ENCODE measurements around the gene KCNJ12. TPM values are rescaled to one million over a fixed set of nuclear protein-coding genes. Genes with fewer than 3 reads are reported as not detected.

Gene KCNJ12
- total RNA-seq, 2 donors from 2014 or later: 0.52 to 0.99 TPM

DNA sequence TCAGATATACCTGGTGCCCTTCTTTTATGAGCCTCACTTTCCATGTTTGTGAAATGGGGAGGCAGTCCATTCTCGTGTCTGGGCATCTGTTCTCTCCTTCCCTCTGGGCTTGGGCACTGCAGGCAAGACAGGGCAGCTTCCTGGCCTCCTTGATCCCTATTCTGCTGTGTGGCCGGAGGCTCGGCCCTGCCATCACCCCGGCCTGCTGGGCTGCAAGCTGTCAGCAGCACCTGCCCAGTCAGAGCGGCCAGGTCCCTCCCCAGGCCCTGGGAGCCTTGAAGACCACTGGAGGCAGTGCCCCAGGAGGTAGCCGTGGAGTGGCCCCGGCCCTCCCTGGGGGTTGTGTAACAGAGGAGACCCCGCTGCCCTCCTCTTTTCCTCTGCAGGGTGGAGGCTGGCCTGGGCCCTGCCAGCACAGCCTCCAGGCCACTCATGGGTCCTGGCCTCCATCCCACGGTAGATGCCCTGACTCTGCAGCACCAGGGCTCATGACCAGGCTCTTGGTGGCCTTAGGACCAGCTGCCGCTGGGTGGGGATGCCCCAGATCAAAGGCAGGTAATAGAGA lies 9.2 kb downstream of the KCNJ12 start:
- intact Hi-C loops (cut with DNase I): no loop called here
- no peak for TF ChIP-seq POLR2A (IDR thresholded peaks at IDR 0.05)
- TF ChIP-seq, protein P1, sequence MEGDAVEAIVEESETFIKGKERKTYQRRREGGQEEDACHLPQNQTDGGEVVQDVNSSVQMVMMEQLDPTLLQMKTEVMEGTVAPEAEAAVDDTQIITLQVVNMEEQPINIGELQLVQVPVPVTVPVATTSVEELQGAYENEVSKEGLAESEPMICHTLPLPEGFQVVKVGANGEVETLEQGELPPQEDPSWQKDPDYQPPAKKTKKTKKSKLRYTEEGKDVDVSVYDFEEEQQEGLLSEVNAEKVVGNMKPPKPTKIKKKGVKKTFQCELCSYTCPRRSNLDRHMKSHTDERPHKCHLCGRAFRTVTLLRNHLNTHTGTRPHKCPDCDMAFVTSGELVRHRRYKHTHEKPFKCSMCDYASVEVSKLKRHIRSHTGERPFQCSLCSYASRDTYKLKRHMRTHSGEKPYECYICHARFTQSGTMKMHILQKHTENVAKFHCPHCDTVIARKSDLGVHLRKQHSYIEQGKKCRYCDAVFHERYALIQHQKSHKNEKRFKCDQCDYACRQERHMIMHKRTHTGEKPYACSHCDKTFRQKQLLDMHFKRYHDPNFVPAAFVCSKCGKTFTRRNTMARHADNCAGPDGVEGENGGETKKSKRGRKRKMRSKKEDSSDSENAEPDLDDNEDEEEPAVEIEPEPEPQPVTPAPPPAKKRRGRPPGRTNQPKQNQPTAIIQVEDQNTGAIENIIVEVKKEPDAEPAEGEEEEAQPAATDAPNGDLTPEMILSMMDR (IDR thresholded peaks at IDR 0.05): no peak
- DNase-seq (no peak), ATAC-seq (no peak)
- no peak overlapping the region for H3K4me3 ChIP-seq
- H3K27ac ChIP-seq: no peak overlapping the region
- 43 to 51% methylated on average over 5 to 10 of the region's 10 CpGs for WGBS, 2 donors
- no peaks in the 10 kb centered on the region for H3K27me3 ChIP-seq
- H3K9me3 ChIP-seq: no peaks in the 10 kb centered on the region
- no peaks in the 10 kb centered on the region for H3K36me3 ChIP-seq (replicated peaks in 1 of 2; ENCODE audit: insufficient read depth in 1 of 2, low read depth in 2 of 2)
- H3K4me1 ChIP-seq: no peaks in the 10 kb centered on the region

DNA sequence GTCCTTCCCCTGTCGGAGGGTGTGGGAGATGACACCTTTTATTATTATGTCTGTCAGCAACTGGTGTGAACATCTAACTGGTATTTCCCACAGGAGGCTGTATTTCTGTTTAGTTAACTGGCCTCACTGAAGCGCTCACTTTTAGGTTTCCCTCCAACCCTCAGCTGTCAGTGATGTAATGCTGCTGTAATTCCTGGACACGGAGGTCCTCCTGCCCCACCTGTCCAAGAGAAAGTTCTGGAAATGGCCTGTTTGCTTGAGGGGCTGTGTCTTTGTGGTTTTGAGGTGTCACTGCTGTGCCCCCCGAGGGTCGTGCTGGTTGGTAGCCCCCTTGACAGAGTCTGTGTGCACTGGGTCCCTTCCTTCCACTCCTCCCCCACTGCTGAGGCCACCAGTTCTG lies 11.5 kb downstream of the KCNJ12 start:
- Histone ChIP-seq H3K4me3 (no peak overlapping the region), H3K4me1 (no peaks in the 10 kb centered on the region), H3K27me3 (no peaks in the 10 kb centered on the region), H3K36me3 (replicated peaks in 1 of 2; ENCODE audit: insufficient read depth in 1 of 2, low read depth in 2 of 2) (no peaks in the 10 kb centered on the region), H3K27ac (no peak overlapping the region), H3K9me3 (no peaks in the 10 kb centered on the region)
- WGBS, 2 donors: 49 to 55% methylated on average over 5 of the region's 5 CpGs
- intact Hi-C loops (cut with DNase I): no loop called here
- TF ChIP-seq, protein P1 (IDR thresholded peaks at IDR 0.05): no peak
- no peak for TF ChIP-seq POLR2A (IDR thresholded peaks at IDR 0.05)
- ATAC-seq (no peak), DNase-seq (no peak)

DNA sequence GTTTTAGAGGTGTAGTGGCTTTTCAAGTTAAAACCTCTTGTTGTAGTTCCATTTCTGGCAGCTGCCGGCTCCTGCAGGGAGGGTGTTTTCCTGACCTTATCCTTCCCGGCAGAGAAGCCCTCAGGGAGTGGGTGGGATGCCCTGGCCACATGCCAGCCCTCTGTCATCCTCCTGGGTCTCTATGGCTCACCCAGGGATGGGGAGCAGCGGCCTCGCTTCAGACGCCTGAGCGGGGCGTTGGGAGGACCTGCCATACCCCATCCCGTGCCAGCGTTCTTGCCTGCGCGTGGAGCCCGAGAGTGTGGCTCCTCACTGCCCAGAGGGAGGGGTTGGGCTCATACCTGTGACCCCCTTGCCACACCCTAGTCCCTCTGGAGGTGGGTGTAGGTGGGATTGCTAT lies 11.9 kb downstream of the KCNJ12 start:
- WGBS, 2 donors: 67 to 71% methylated on average over 10 to 12 of the region's 12 CpGs
- H3K36me3 ChIP-seq (replicated peaks in 1 of 2; ENCODE audit: insufficient read depth in 1 of 2, low read depth in 2 of 2): no peaks in the 10 kb centered on the region

DNA sequence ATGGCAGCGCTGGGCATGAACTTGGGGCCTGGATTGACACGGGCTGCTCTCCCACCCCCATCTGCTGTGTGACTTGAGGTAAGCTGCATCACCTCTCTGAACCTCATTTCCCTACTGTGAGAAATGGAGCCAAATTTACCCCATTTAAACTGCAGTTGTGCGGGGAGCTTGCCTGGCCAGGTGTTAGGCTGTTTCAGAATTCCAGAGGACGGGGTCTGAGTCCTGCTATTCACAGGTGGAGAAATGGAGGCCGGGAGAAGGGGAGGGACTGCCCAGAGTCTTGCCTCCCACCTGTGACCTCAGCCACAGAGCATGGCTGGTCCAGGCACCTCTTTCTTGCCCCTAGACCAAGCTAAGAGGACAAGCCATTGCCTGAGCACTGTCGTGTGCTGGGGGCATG lies 12.8 kb downstream of the KCNJ12 start:
- Histone ChIP-seq H3K27ac (no peak overlapping the region), H3K36me3 (replicated peaks in 1 of 2; ENCODE audit: insufficient read depth in 1 of 2, low read depth in 2 of 2) (no peaks in the 10 kb centered on the region), H3K4me3 (no peak overlapping the region), H3K27me3 (no peaks in the 10 kb centered on the region), H3K9me3 (no peaks in the 10 kb centered on the region), H3K4me1 (no peaks in the 10 kb centered on the region)
- DNase-seq (no peak), ATAC-seq (no peak)
- intact Hi-C loops (cut with DNase I): no loop called here
- WGBS, 2 donors: 61 to 63% methylated on average over 3 to 6 of the region's 6 CpGs
- no peak for TF ChIP-seq POLR2A (IDR thresholded peaks at IDR 0.05)
- TF ChIP-seq, protein P1 (IDR thresholded peaks at IDR 0.05): no peak

More for the DNA sequence above, 11.9 kb downstream of the KCNJ12 start:
- Histone ChIP-seq H3K27me3 (no peaks in the 10 kb centered on the region), H3K4me3 (no peak overlapping the region), H3K4me1 (no peaks in the 10 kb centered on the region), H3K9me3 (no peaks in the 10 kb centered on the region), H3K27ac (no peak overlapping the region)
- ATAC-seq (no peak), DNase-seq (no peak)
- intact Hi-C loops (cut with DNase I): no loop called here
- no peak for TF ChIP-seq POLR2A (IDR thresholded peaks at IDR 0.05)
- TF ChIP-seq, protein P1 (IDR thresholded peaks at IDR 0.05): no peak

DNA sequence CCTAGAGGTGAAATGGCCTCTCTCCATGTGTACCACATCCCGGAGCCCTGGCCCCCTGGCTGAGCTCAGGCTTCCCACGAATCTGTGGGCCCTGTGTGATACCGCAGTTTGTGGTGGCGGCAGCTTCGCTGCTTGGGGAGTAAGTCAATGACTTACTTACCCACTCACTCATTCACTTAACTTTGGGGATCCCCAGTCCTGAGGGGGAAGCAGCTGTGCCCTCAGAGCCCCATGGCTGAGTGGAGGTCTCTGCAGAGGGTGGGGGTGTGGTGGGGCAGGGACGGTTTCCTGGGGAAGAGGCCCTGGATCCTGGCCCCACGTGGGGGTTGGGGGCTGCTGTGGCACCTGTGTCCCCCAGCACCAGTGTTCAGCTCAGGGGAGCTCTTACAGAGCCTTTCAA lies 13.2 kb downstream of the KCNJ12 start:
- H3K27me3 ChIP-seq: no peaks in the 10 kb centered on the region
- TF ChIP-seq, protein P1 (IDR thresholded peaks at IDR 0.05): no peak
- TF ChIP-seq POLR2A (IDR thresholded peaks at IDR 0.05): no peak
- intact Hi-C loops (cut with DNase I): no loop called here
- DNase-seq (no peak), ATAC-seq (no peak)
- no peak overlapping the region for H3K27ac ChIP-seq
- no peaks in the 10 kb centered on the region for H3K36me3 ChIP-seq (replicated peaks in 1 of 2; ENCODE audit: insufficient read depth in 1 of 2, low read depth in 2 of 2)
- 57 to 61% methylated on average over 4 to 7 of the region's 7 CpGs for WGBS, 2 donors
- no peaks in the 10 kb centered on the region for H3K9me3 ChIP-seq
- H3K4me3 ChIP-seq: no peak overlapping the region
- H3K4me1 ChIP-seq: no peaks in the 10 kb centered on the region
